Measurements from ENCODE around the gene VPS51. TPM values are rescaled to one million over a fixed set of nuclear protein-coding genes. Genes with fewer than 3 reads are reported as not detected.

The VPS51 gene
- total RNA-seq, 3 donors from 2014 or later (not counting 1 experiment from before 2014, with no cell fraction given) = 180 to 197 (median 184) TPM

DNA sequence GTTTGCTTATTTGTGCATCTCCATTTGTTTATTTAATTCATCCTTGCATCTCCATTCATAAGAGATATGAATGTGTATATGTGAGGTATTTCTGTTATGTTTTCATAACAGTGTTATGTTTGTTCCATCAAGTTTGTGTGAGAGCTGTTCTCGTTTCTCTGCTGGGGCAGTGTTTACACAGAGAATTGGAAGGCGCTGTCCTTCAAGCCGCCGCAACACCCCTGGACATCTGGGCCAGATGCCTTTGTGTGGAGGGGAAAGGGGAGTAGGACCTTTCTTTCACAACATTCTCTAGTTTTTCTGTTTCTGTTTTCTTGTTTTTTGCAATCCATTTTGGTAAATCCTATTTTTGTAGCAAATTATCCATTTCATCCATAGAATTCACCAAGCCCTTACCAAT, 8.6 kb downstream of the VPS51 start:
- no peaks in the 10 kb centered on the region for H3K9me3 ChIP-seq (ENCODE audit: control insufficient read depth, insufficient read depth, low read length)
- peaks cover 0 to 17% of the 10 kb centered on the region in 2 donors for H3K4me1 Mint-ChIP-seq
- H3K27me3 Mint-ChIP-seq (ENCODE audit: low read depth in 2 of 2) = no peaks in the 10 kb centered on the region
- intact Hi-C loops (cut with micrococcal nuclease) = no loop called here
- H3K36me3 ChIP-seq (ENCODE audit: control insufficient read depth, insufficient read depth, low read length) = peaks cover 27% of the 10 kb centered on the region
- H3K36me3 Mint-ChIP-seq = no peaks in the 10 kb centered on the region
- DNase-seq (no peak), ATAC-seq (no peak)
- WGBS (ENCODE audit: insufficient coverage) = 95% methylated on average over 4 of the region's 4 CpGs
- no peak overlapping the region for H3K4me3 Mint-ChIP-seq
- H3K27ac Mint-ChIP-seq = no peak overlapping the region
- no peaks in the 10 kb centered on the region for H3K9me3 Mint-ChIP-seq
- H3K27ac ChIP-seq (ENCODE audit: low read length) = no peak overlapping the region
- no peaks in the 10 kb centered on the region for H3K4me1 ChIP-seq (ENCODE audit: control insufficient read depth, insufficient read depth, low read length)
- H3K4me3 ChIP-seq (ENCODE audit: low read length) = no peak overlapping the region
- no peak for TF ChIP-seq CTCF (IDR thresholded peaks at IDR 0.05)
- no peaks in the 10 kb centered on the region for H3K27me3 ChIP-seq (ENCODE audit: control insufficient read depth, insufficient read depth, low read length)

- H3K4me3 Mint-ChIP-seq = no peak overlapping the region
- 94% methylated on average over 15 of the region's 15 CpGs for WGBS (ENCODE audit: insufficient coverage)
- H3K4me3 ChIP-seq (ENCODE audit: low read length) = no peak overlapping the region
- intact Hi-C loops (cut with micrococcal nuclease) = no loop called here
- H3K36me3 Mint-ChIP-seq = no peaks in the 10 kb centered on the region
- TF ChIP-seq CTCF (IDR thresholded peaks at IDR 0.05) = no peak
- ATAC-seq (no peak), DNase-seq (no peak)
- peaks cover 24% of the 10 kb centered on the region for H3K4me1 ChIP-seq (ENCODE audit: control insufficient read depth, insufficient read depth, low read length)
- H3K36me3 ChIP-seq (ENCODE audit: control insufficient read depth, insufficient read depth, low read length) = peaks cover 26% of the 10 kb centered on the region
- H3K27ac Mint-ChIP-seq = peak overlapping the region in 1 of 2 donors; percentile 82
- H3K9me3 ChIP-seq (ENCODE audit: control insufficient read depth, insufficient read depth, low read length) = no peaks in the 10 kb centered on the region
- H3K27ac ChIP-seq (ENCODE audit: low read length) = no peak overlapping the region
- H3K27me3 ChIP-seq (ENCODE audit: control insufficient read depth, insufficient read depth, low read length) = no peaks in the 10 kb centered on the region
- no peaks in the 10 kb centered on the region for H3K9me3 Mint-ChIP-seq
- H3K27me3 Mint-ChIP-seq (ENCODE audit: low read depth in 2 of 2) = no peaks in the 10 kb centered on the region
- H3K4me1 Mint-ChIP-seq = peaks cover 19 to 38% of the 10 kb centered on the region in 2 donors
Observed at GRCh38 chr11:65107078-65107477, 11.1 kb downstream of the VPS51 start.

GRCh38 chr11:65107751-65108468, 11.9 kb downstream of the VPS51 start:
- no peak for TF ChIP-seq CTCF (IDR thresholded peaks at IDR 0.05)
- intact Hi-C loops (cut with micrococcal nuclease) = no loop called here
- no peaks in the 10 kb centered on the region for H3K27me3 Mint-ChIP-seq (ENCODE audit: low read depth in 2 of 2)
- H3K36me3 Mint-ChIP-seq = no peaks in the 10 kb centered on the region
- Histone ChIP-seq H3K36me3 (ENCODE audit: control insufficient read depth, insufficient read depth, low read length) (peaks cover 19% of the 10 kb centered on the region), H3K4me3 (ENCODE audit: low read length) (no peak overlapping the region), H3K4me1 (ENCODE audit: control insufficient read depth, insufficient read depth, low read length) (peaks cover 30% of the 10 kb centered on the region), H3K27me3 (ENCODE audit: control insufficient read depth, insufficient read depth, low read length) (no peaks in the 10 kb centered on the region), H3K9me3 (ENCODE audit: control insufficient read depth, insufficient read depth, low read length) (no peaks in the 10 kb centered on the region), H3K27ac (ENCODE audit: low read length) (no peak overlapping the region)
- no peak overlapping the region for H3K4me3 Mint-ChIP-seq
- H3K27ac Mint-ChIP-seq = no peak overlapping the region
- peaks cover 28 to 40% of the 10 kb centered on the region in 2 donors for H3K4me1 Mint-ChIP-seq
- WGBS (ENCODE audit: insufficient coverage) = 97% methylated on average over 52 of the region's 52 CpGs
- ATAC-seq = no peak
- no peaks in the 10 kb centered on the region for H3K9me3 Mint-ChIP-seq
- DNase-seq = no peak

Data from natural killer cell (primary cell).